Adipocyte (in vitro differentiated cells): ENCODE data around the gene CACNA1D.

Source experiments
- DNase-seq: peaks from one replicate; pipeline ENCODE4 v3.0.0-alpha.2; 2015; ENCODE audit warnings: low read depth
- H3K27me3 ChIP-seq: replicated peaks from 2 replicates; pipeline ENCODE4 v1.7.0; 2013; ENCODE audit warnings: mild to moderate bottlenecking, low read length, moderate library complexity; ENCODE audit not compliant: control insufficient read depth, insufficient read depth
- H3K36me3 ChIP-seq: 2 replicates; pipeline ENCODE4 v1.7.0; 2013; ENCODE audit warnings: low read length, mild to moderate bottlenecking, moderate library complexity; ENCODE audit not compliant: control insufficient read depth, insufficient read depth, severe bottlenecking
- H3K4me1 ChIP-seq: 2 replicates; pipeline ENCODE4 v1.7.0; 2013; ENCODE audit warnings: mild to moderate bottlenecking, low read length, moderate library complexity; ENCODE audit not compliant: control insufficient read depth, insufficient read depth
- H3K4me3 ChIP-seq: 2 replicates; pipeline ENCODE4 v1.7.0; 2013; ENCODE audit warnings: mild to moderate bottlenecking, low read length, moderate library complexity
- H3K9ac ChIP-seq: 2 replicates; pipeline ENCODE4 v1.7.0; 2013; ENCODE audit warnings: mild to moderate bottlenecking, low read length, moderate library complexity
- H3K9me3 ChIP-seq: 2 replicates; pipeline ENCODE4 v1.7.0; 2013; ENCODE audit warnings: mild to moderate bottlenecking, low read length, moderate library complexity; ENCODE audit not compliant: control insufficient read depth

CACNA1D gene

DNA sequence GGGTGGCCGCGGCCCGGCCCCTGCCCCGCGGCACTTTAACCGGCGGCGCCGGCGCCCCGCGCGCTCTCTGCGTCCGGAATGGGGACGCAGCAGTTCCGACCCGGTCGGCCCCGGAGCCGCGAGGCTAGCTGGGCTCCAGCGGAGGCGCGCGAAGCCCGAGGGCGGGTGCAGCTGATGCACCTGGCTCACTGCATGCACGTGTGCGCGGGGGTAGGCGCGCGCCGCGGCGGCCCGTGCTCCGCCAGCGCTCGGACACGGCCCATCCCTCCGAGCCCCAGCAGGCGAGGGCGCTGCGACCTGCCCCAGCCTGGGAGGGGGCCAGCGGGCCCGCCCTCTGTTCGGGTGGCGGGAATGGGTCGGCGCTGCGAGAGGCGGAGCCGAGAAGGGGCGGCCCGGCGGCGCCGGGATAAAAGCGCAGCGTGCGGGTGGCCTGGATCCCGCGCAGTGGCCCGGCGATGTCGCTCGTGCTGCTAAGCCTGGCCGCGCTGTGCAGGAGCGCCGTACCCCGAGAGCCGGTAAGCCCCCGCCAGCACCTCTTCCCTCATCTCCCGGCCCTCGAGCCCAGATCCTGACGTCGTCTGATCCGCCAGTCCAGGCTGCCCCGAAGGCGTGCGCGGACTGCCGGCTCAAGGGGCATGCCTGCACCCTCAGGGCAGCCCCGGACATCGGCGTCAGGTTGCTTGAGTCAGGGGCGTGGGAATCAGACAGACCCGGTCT, 351.9 kb downstream of the CACNA1D start, which contains the start of the genes CHDH and IL17RB:
CHDH (minus strand) TSS at position 286 of the 717 bp plus-strand sequence. CDS start 22,411 bp downstream, outside the sequence.
IL17RB (plus strand) TSS at position 435 of the 717 bp plus-strand sequence; CDS start at position 456, 21 bp downstream.
- no peaks in the 10 kb centered on the region for H3K36me3 ChIP-seq
- DNase-seq: peak; percentile 56
- peaks cover 5% of the 10 kb centered on the region for H3K4me1 ChIP-seq
- peaks cover 8% of the 10 kb centered on the region for H3K27me3 ChIP-seq
- no peaks in the 10 kb centered on the region for H3K9me3 ChIP-seq
- H3K4me3 ChIP-seq: peak within 1 kb of the TSS; percentile 82
- H3K9ac ChIP-seq: peak within 1 kb of the TSS; percentile 69

DNA sequence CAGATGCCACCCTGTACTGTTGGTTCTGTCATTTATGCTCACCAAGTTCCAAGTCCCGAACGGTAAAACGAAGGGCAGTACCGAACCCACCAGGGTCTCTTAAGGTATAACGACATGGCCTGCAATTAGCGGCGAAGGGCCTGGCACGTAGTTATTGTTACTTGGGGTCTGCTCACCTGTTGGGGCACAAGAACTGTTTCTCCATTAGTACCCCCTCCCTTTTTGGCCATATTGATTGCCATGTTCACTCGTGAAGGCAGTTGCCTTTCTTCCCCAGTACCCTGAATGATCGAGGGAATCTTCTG, 352.4 kb downstream of the CACNA1D start:
- no peak for DNase-seq
- Histone ChIP-seq H3K4me1 (peaks cover 5% of the 10 kb centered on the region), H3K36me3 (no peaks in the 10 kb centered on the region), H3K27me3 (peaks cover 8% of the 10 kb centered on the region), H3K9ac (no peak overlapping the region), H3K4me3 (peak overlapping the region; percentile 82), H3K9me3 (no peaks in the 10 kb centered on the region)

GRCh38 chr3:53849916-53850315, 355.5 kb downstream of the CACNA1D start:
- no peaks in the 10 kb centered on the region for H3K9me3 ChIP-seq
- no peak for DNase-seq
- no peaks in the 10 kb centered on the region for H3K36me3 ChIP-seq
- H3K27me3 ChIP-seq: peaks cover 8% of the 10 kb centered on the region
- no peak overlapping the region for H3K9ac ChIP-seq
- H3K4me3 ChIP-seq: no peak overlapping the region
- H3K4me1 ChIP-seq: no peaks in the 10 kb centered on the region

- Histone ChIP-seq H3K9ac (no peak overlapping the region), H3K9me3 (no peaks in the 10 kb centered on the region), H3K36me3 (no peaks in the 10 kb centered on the region), H3K4me1 (no peaks in the 10 kb centered on the region), H3K27me3 (peaks cover 8% of the 10 kb centered on the region), H3K4me3 (no peak overlapping the region)
- DNase-seq: peak; percentile 29
These were observed 356.5 kb downstream of the CACNA1D start for GRCh38 chr3:53850895-53851294.

DNA sequence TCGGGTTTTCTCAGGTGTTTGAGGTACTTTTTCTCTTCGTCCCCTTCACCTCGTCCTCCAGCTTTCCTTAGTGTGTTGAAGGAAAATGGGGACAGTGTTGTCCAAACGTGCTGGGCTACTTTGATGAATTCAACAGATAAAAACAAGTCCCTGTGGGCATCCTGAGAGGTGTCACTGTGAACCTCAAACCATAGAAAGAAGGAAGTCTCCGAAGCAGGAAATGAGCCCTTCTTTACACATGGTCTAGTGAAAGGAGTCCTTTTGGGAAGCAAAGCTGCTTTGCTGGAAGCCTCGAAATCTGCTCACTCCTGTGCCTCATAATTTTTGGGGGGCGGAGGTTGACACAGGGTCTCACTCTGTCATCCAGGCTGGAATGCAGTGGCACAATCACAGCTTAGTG, 362.6 kb downstream of the CACNA1D start:
- Histone ChIP-seq H3K4me1 (no peaks in the 10 kb centered on the region), H3K27me3 (no peaks in the 10 kb centered on the region), H3K4me3 (no peak overlapping the region), H3K36me3 (peaks cover 12% of the 10 kb centered on the region), H3K9me3 (no peaks in the 10 kb centered on the region), H3K9ac (no peak overlapping the region)
- no peak for DNase-seq

DNA sequence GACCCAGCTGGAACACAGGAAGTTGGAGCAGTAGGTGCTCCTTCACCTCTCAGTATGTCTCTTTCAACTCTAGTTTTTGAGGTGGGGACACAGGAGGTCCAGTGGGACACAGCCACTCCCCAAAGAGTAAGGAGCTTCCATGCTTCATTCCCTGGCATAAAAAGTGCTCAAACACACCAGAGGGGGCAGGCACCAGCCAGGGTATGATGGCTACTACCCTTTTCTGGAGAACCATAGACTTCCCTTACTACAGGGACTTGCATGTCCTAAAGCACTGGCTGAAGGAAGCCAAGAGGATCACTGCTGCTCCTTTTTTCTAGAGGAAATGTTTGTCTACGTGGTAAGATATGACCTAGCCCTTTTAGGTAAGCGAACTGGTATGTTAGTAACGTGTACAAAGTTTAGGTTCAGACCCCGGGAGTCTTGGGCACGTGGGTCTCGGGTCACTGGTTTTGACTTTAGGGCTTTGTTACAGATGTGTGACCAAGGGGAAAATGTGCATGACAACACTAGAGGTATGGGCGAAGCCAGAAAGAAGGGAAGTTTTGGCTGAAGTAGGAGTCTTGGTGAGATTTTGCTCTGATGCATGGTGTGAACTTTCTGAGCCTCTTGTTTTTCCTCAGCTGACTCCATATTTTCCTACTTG, 363.8 kb downstream of the CACNA1D start:
- Histone ChIP-seq H3K36me3 (peaks cover 23% of the 10 kb centered on the region), H3K4me3 (no peak overlapping the region), H3K9me3 (no peaks in the 10 kb centered on the region), H3K27me3 (no peaks in the 10 kb centered on the region), H3K9ac (no peak overlapping the region), H3K4me1 (no peaks in the 10 kb centered on the region)
- DNase-seq: no peak

- no peak overlapping the region for H3K9ac ChIP-seq
- H3K4me1 ChIP-seq: no peaks in the 10 kb centered on the region
- no peaks in the 10 kb centered on the region for H3K9me3 ChIP-seq
- no peaks in the 10 kb centered on the region for H3K27me3 ChIP-seq
- H3K36me3 ChIP-seq: peaks cover 31% of the 10 kb centered on the region
- no peak for DNase-seq
- H3K4me3 ChIP-seq: no peak overlapping the region
These were observed 364.8 kb downstream of the CACNA1D start for GRCh38 chr3:53859178-53859577.

- no peak for DNase-seq
- Histone ChIP-seq H3K4me3 (no peak overlapping the region), H3K36me3 (peaks cover 41% of the 10 kb centered on the region), H3K9ac (no peak overlapping the region), H3K4me1 (no peaks in the 10 kb centered on the region), H3K9me3 (no peaks in the 10 kb centered on the region), H3K27me3 (no peaks in the 10 kb centered on the region)
These were observed 365.8 kb downstream of the CACNA1D start for GRCh38 chr3:53860196-53860595.

DNA sequence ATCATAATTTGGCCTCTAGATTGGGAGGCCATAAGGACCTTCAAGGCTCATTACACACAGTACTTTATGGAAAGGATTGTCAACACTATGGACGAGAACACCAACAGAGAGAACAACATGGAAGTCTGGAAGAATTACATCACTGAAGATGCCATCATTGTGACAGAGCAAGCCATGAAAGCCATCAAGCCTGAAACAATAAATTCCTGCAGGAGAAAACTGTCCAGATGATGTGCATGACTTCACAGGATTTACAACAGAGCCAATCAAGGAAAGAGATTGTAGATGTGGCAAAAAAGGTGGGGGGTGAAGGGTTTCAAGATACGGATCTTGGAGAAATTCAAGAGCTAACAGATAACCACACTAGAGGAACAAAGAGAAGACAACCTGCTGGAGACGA, 367.8 kb downstream of the CACNA1D start:
- H3K36me3 ChIP-seq: peaks cover 47% of the 10 kb centered on the region
- no peak overlapping the region for H3K9ac ChIP-seq
- DNase-seq: no peak
- H3K9me3 ChIP-seq: no peaks in the 10 kb centered on the region
- no peaks in the 10 kb centered on the region for H3K4me1 ChIP-seq
- no peaks in the 10 kb centered on the region for H3K27me3 ChIP-seq
- no peak overlapping the region for H3K4me3 ChIP-seq

DNA sequence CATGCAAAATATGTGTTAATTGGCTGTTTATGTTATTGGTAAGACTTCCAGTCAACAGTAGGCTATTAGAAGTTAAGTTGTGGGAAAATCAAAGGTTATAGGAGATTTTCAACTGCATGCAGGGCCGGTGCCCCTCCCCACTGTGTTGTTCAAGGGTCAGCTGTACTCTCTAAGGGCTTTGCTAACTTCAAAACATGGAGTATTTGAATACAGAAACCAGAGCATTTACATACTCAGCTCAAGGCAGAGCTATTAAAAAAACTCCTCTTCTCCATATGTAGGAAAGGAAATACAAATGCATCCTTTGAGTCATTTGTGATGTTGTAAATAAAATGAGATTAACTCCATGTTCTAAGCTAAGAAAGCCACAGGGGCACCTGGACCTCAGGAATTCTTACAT, 368.7 kb downstream of the CACNA1D start:
- H3K4me1 ChIP-seq: no peaks in the 10 kb centered on the region
- DNase-seq: no peak
- peaks cover 56% of the 10 kb centered on the region for H3K36me3 ChIP-seq
- no peaks in the 10 kb centered on the region for H3K9me3 ChIP-seq
- H3K4me3 ChIP-seq: no peak overlapping the region
- no peak overlapping the region for H3K9ac ChIP-seq
- H3K27me3 ChIP-seq: no peaks in the 10 kb centered on the region
